Ishikawa (cell line): Measurements from ENCODE around the gene FOXP4.

Source experiments
- CEBPB ChIP-seq: IDR thresholded peaks from 2 replicates; pipeline ENCODE4 v1.6.1; 2012
- CREB1 ChIP-seq: IDR thresholded peaks from 2 replicates; pipeline ENCODE4 v1.6.1; 2012; ENCODE audit warnings: low read depth
- EGR1 ChIP-seq: IDR thresholded peaks from 2 replicates; pipeline ENCODE4 v1.6.1; 2012
- EP300 ChIP-seq: IDR thresholded peaks from 2 replicates; pipeline ENCODE4 v1.6.1; 2012; ENCODE audit warnings: borderline replicate concordance
- FOXM1 ChIP-seq: IDR thresholded peaks from 2 replicates; pipeline ENCODE4 v1.6.1; 2012; ENCODE audit warnings: low read depth, borderline replicate concordance
- NFIC ChIP-seq: IDR thresholded peaks from 2 replicates; pipeline ENCODE4 v1.6.1; 2012
- RAD21 ChIP-seq: IDR thresholded peaks from 2 replicates; pipeline ENCODE4 v1.6.1; 2012; ENCODE audit warnings: low read depth
- TAF1 ChIP-seq: IDR thresholded peaks from 2 replicates; pipeline ENCODE4 v1.6.1; 2012; ENCODE audit warnings: low read depth, mild to moderate bottlenecking
- TCF12 ChIP-seq: IDR thresholded peaks from 2 replicates; pipeline ENCODE4 v1.6.1; 2012; ENCODE audit warnings: low read depth
- TEAD4 ChIP-seq: IDR thresholded peaks from 2 replicates; pipeline ENCODE4 v1.6.1; 2012
- YY1 ChIP-seq: IDR thresholded peaks from 2 replicates; pipeline ENCODE4 v1.6.1; 2012; ENCODE audit warnings: low read depth
- ZBTB7A ChIP-seq: IDR thresholded peaks from 2 replicates; pipeline ENCODE4 v1.6.1; 2012; ENCODE audit warnings: low read depth
- TF ChIP-seq, protein P1 (sequence below): IDR thresholded peaks from 2 replicates; pipeline ENCODE4 v1.6.1; 2012
- TF ChIP-seq, protein P2 (sequence below): IDR thresholded peaks from 2 replicates; pipeline ENCODE4 v1.6.1; 2012; ENCODE audit warnings: low read depth, mild to moderate bottlenecking

FOXP4 gene

DNA sequence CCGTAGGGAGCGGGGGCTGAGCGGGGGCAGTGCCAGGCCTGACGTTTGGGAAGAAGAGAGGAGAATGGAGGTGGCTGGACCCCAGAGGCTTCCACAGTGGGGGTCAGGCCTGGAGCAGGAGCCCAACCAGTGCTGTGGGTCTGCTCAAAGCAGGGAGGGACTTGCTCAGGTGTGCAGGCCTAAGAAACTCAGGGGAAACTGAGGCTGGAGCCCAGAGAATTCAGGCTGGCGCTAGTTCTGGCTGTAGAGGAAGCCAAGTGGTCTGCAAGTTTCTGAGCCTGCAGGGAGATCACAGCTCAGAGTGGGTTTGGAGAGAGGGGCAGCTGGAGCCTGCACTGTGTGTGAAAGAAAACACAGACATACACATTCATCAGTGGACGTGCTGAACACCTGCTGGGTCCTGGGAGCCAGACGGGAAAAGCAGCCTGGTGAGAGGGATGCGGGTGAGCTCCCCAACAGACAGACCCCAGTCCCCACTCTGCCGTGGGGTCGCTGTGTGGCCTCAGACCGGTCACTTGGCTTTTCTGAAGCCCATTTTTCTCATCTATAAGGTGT lies 17.7 kb upstream of the FOXP4 start:
- TF ChIP-seq, protein P1, sequence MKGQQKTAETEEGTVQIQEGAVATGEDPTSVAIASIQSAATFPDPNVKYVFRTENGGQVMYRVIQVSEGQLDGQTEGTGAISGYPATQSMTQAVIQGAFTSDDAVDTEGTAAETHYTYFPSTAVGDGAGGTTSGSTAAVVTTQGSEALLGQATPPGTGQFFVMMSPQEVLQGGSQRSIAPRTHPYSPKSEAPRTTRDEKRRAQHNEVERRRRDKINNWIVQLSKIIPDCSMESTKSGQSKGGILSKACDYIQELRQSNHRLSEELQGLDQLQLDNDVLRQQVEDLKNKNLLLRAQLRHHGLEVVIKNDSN: no peak
- TF ChIP-seq TEAD4 (no peak), CREB1 (no peak), NFIC (no peak)

DNA sequence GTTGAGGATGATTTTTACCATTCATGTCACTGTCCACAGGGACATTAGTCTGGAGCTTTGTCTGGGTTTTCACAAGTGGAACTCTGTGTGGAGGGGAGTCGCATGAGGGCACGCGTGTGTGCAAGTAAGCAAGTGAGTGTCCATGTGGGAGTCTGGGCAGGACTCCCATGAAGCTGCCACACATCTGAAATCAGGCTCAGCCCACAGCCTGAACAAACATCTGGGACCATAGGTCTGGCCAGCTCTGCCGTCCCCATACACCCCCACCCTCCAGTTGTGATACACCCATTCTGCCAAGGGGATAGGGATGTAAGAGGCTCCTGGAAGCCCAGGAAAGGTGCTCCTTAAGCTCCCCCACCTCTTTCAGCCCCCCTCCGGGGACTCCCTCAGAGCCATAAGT lies 17.1 kb upstream of the FOXP4 start:
- TF ChIP-seq NFIC (no peak), EP300 (no peak), TAF1 (no peak), TEAD4 (no peak), YY1 (no peak), FOXM1 (no peak)

DNA sequence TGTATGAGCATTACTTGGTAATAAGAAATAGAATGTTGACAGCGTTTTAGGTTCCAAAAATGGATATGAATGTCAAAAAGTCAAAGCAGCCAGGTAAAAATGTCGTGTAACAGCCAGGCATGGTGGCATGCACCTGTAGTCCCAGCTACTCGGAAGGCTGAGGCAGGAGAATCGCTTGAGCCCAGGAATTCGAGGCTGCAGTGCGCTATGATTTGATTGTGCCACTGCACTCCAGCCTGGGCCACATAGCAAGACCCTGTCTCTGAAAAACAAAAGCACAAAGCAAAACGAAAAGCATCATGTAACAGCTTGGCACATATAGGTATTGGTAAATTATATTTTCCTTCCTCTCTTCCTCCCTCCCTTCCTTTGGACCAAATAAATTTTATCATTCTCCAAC lies 16.2 kb upstream of the FOXP4 start:
- TF ChIP-seq RAD21 (no peak), CREB1 (no peak), CEBPB (no peak), TEAD4 (no peak), EP300 (no peak), TAF1 (no peak), FOXM1 (no peak)
- TF ChIP-seq, protein P2, sequence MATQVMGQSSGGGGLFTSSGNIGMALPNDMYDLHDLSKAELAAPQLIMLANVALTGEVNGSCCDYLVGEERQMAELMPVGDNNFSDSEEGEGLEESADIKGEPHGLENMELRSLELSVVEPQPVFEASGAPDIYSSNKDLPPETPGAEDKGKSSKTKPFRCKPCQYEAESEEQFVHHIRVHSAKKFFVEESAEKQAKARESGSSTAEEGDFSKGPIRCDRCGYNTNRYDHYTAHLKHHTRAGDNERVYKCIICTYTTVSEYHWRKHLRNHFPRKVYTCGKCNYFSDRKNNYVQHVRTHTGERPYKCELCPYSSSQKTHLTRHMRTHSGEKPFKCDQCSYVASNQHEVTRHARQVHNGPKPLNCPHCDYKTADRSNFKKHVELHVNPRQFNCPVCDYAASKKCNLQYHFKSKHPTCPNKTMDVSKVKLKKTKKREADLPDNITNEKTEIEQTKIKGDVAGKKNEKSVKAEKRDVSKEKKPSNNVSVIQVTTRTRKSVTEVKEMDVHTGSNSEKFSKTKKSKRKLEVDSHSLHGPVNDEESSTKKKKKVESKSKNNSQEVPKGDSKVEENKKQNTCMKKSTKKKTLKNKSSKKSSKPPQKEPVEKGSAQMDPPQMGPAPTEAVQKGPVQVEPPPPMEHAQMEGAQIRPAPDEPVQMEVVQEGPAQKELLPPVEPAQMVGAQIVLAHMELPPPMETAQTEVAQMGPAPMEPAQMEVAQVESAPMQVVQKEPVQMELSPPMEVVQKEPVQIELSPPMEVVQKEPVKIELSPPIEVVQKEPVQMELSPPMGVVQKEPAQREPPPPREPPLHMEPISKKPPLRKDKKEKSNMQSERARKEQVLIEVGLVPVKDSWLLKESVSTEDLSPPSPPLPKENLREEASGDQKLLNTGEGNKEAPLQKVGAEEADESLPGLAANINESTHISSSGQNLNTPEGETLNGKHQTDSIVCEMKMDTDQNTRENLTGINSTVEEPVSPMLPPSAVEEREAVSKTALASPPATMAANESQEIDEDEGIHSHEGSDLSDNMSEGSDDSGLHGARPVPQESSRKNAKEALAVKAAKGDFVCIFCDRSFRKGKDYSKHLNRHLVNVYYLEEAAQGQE: no peak

DNA sequence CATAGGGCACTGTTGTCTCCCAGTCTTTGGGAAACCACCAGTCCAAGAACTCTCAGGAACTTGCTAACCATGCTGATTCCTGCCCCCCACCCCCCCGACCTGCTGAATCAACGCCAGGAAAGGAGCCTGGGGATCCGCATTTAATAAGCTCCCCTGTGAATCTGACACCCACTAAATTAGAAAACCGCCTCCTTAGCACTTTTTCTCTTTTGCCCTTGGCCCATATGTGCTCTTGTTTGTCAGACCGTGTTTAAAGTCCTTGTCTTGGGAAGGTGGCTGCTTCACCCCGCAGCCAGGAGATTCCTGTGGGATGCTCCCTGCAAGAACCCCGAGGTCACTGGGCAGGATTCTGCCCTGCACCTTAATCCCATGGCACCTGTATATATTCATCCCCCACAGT lies 15.7 kb upstream of the FOXP4 start:
- TF ChIP-seq NFIC (no peak), TAF1 (no peak), TEAD4 (no peak), CEBPB (no peak)
- TF ChIP-seq, protein P2: no peak
- TF ChIP-seq, protein P1: no peak

DNA sequence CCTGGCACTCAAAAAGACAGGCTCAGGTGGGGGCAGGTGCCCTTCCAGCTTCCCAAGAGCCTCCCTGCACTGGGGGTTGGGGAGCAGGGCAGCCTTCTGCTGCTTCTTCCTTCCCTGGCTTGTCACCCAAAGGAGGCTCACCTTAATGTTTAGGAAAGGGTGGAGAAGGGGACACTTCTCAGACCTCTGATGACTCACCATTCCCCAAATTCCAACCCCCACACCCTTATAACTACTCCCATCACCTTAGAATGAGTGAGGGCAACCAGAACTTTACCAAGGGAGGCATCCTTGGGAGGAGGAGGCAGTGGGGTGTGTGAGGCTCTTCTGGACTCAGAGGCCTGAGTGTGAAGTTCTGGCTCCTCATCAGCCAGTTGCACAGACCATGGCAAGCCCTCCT lies 15.2 kb upstream of the FOXP4 start:
- TF ChIP-seq TEAD4 (no peak), CEBPB (no peak), EP300 (no peak), TCF12 (no peak), RAD21 (no peak), TAF1 (no peak), FOXM1 (no peak)
- TF ChIP-seq, protein P1: no peak
- TF ChIP-seq, protein P2: no peak

DNA sequence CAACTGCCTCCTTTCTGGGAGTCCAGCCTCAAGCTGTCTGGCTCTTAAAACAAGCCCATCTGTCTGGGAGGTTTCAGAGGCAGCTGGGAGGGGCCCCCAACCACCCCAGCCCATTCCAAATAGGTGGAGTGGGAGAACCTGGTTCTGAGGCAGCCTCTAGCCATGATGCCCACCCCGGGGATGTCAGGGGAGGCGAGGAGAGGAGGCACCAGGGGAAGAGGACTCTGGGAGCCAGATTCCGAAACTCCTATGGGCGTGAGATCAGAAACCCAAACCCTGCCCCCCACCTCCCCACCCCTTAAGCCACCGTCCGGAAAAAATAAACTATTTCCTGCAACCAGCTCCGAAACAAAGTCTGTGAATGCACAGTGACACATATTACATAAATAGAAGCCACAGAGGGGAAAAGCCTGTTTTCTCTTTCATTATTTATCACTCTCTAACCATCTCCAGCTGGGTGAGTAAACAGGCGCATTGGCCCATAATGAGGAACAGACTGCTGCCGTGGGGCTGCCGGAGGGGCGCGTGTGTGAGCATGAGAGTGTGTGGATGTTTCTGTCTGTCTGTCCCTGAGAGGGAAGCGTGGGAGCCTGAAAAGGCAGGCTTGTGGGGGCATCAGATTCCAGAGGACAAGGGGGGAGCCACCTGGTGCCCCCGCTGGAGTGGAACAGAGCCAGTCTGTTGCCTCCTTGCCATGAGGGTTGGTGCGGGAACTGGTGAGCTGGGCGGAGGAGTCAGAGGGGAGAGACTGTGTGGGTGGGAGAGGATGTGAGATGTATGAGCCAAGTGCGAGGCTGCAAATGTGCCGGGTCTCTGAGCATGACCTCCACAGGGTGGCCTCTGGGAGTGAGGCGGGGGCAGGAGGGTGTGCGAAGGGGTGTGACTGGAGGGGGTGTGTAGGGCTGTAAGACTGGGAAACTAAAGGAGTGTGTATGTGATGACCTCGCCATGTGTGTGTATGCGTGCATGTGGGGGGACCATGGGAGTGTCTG lies 14.3 kb upstream of the FOXP4 start:
- TF ChIP-seq ZBTB7A (no peak), TCF12 (no peak), CEBPB (no peak), FOXM1 (no peak), TAF1 (no peak), YY1 (no peak), CREB1 (no peak), RAD21 (no peak), EGR1 (no peak)
- TF ChIP-seq, protein P1: no peak
- TF ChIP-seq, protein P2: no peak
